HUES6 (cell line): Measurements from ENCODE around the gene CXCL8.
"Not testable (repeated sequence)": the region's sequence is repeated elsewhere in the genome, so short reads cannot be mapped to it uniquely, and the experiment has no call there.

ENCODE experiments used
- H3K27ac ChIP-seq: 2 replicates; pipeline ENCODE4 v1.7.0; 2013; ENCODE audit warnings: low read depth, mild to moderate bottlenecking, low read length, inconsistent platforms
- H3K27me3 ChIP-seq: 2 replicates; pipeline ENCODE4 v1.6.1; 2013; ENCODE audit warnings: low read length; ENCODE audit not compliant: control insufficient read depth, insufficient read depth
- H3K36me3 ChIP-seq: 2 replicates; pipeline ENCODE4 v1.6.1; 2013; ENCODE audit warnings: low read length; ENCODE audit not compliant: control insufficient read depth, insufficient read depth
- H3K4me1 ChIP-seq: 2 replicates; pipeline ENCODE4 v1.6.1; 2013; ENCODE audit warnings: low read length; ENCODE audit not compliant: control insufficient read depth, insufficient read depth
- H3K4me3 ChIP-seq: 2 replicates; pipeline ENCODE4 v1.5.1; 2013; ENCODE audit warnings: low read depth, low read length
- H3K9ac ChIP-seq: one replicate; pipeline ENCODE4 v1.6.1; 2013; ENCODE audit warnings: mild to moderate bottlenecking, low read length
- H3K9me3 ChIP-seq: 2 replicates; pipeline ENCODE4 v1.6.1; 2013; ENCODE audit warnings: low read depth, low read length; ENCODE audit not compliant: control insufficient read depth, insufficient read depth

CXCL8 gene

DNA sequence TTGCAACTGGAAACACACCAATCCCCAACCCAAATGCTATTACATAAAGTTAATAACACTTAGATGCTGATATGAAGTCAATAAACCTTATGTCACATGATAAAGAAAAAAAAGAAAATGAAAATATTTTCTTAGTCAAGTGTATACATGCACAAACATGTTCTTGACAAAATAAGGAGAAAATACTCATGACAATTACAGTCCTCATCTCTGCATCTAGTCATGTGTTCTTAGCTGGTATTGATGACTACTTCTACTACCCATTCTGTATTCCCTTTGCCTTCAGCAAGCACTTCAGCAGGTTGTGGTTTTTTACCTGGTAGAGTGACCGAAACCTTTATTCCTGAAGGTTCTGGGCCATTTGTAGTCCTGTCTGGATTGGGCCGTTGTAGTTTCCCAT is 24.9 kb downstream of the CXCL8 start:
- no peak overlapping the region for H3K4me3 ChIP-seq
- no peaks in the 10 kb centered on the region for H3K36me3 ChIP-seq
- no peak overlapping the region for H3K9ac ChIP-seq
- H3K4me1 ChIP-seq: no peaks in the 10 kb centered on the region
- H3K27ac ChIP-seq: no peak overlapping the region
- no peaks in the 10 kb centered on the region for H3K27me3 ChIP-seq
- no peaks in the 10 kb centered on the region for H3K9me3 ChIP-seq

DNA sequence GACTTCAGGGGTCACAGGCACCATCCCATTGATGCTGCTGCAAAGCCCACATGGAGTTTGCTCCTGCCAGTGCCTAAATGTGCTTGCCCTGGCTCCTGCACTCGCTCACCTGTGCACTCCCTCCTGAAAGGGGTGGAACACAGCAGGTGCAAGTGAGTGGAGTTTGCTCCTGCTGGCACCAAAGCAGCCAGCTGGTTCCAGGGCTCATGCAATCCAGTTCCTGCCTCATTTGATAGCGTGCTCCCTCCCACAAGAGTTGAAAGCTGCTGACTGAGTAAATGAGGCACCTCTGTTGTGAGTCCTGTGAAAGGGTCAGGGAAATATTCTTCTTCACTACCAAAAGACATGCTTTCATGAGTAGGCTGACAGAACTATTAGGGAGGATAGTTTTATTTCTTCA is 30.5 kb downstream of the CXCL8 start:
- H3K4me1 ChIP-seq: no peaks in the 10 kb centered on the region
- no peak overlapping the region for H3K4me3 ChIP-seq
- no peak overlapping the region for H3K27ac ChIP-seq
- H3K36me3 ChIP-seq: no peaks in the 10 kb centered on the region
- H3K9ac ChIP-seq: no peak overlapping the region
- no peaks in the 10 kb centered on the region for H3K27me3 ChIP-seq
- H3K9me3 ChIP-seq: no peaks in the 10 kb centered on the region

DNA sequence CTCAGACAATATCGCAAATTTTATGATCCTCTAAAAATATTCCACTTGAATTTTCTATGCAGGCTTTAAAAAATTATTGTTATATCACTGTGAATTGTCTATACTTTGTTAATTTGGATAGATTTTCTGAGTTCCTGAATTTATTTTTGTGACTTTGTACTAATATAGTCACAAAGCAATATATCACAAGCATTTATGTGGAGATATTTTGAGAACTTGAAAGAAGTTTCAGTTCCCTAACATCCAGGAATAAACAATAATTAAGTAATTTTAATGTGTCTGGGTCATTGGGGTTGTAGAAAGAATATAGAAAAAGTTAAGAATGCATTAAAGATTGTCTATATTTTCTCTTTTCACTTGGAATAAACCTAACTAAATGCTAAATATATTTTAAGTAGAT is 32.0 kb downstream of the CXCL8 start:
- no peaks in the 10 kb centered on the region for H3K9me3 ChIP-seq
- H3K9ac ChIP-seq: no peak overlapping the region
- no peaks in the 10 kb centered on the region for H3K27me3 ChIP-seq

DNA sequence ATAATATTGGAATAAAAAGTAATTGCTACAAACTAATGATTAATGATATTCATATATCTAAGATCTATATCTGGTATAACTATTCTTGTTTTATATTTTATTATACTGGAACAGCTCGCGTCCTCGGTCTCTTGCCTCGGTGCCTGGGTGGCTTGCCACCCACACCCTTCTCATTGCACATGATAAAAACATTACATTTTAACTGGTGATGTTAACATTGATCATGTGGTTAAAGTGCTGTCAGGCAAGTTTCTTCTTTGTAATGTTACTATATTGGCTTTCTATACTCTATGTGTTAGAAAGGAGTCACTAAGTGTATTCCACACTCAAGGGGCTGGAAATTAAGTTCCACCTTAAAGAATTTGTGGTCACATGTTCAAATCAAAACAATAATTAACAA is 34.0 kb downstream of the CXCL8 start:
- not testable (repeated sequence) for H3K4me1 ChIP-seq, H3K9ac ChIP-seq, H3K27me3 ChIP-seq, H3K9me3 ChIP-seq, H3K27ac ChIP-seq, H3K36me3 ChIP-seq, H3K4me3 ChIP-seq

More for the DNA sequence above, 32.0 kb downstream of the CXCL8 start:
- Histone ChIP-seq H3K4me3 (no peak overlapping the region), H3K4me1 (no peaks in the 10 kb centered on the region), H3K36me3 (no peaks in the 10 kb centered on the region), H3K27ac (no peak overlapping the region)

DNA sequence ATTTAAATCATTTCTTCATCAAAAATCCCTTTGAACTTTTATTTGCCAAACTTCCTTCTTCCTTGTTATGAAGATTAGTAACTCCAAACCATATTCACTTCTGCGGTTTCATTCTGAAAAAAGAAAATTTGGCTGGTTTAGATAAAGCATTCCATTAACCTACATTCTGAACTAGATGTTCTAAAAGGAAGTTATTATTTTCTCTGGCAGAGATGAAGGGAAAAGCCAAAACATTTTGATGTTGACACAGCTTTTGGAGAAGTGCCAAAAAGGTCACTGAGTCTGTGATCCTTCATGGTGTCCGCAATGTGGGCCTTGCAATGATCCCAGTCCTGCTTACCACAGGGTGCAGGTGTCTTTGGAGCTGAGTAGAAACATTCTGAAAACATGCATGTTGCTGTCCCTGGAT is 36.0 kb downstream of the CXCL8 start:
- no peaks in the 10 kb centered on the region for H3K27me3 ChIP-seq
- H3K27ac ChIP-seq: no peak overlapping the region
- no peak overlapping the region for H3K4me3 ChIP-seq
- H3K4me1 ChIP-seq: no peaks in the 10 kb centered on the region
- no peaks in the 10 kb centered on the region for H3K9me3 ChIP-seq
- H3K9ac ChIP-seq: no peak overlapping the region
- no peaks in the 10 kb centered on the region for H3K36me3 ChIP-seq

DNA sequence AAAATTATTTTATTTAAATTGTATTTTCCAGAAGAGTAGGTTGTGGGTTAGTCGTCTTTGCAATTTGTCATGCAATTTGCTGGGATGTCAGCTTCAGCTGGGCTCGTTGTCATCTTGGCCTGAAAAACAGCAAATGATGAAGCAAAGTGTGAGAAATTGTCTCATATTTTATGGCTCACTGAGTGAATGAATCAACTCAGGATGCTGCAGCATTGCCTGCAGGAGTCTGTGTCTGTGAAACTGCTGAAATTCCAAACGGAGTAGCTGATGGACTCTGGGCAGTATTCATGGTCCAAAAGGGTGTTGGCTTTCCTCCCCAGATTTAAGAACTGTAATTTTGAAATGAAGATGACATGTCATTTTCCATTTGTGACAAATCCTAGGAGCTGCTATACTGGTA is 37.2 kb downstream of the CXCL8 start:
- Histone ChIP-seq H3K27ac (no peak overlapping the region), H3K36me3 (no peaks in the 10 kb centered on the region), H3K9me3 (no peaks in the 10 kb centered on the region), H3K9ac (no peak overlapping the region), H3K4me3 (no peak overlapping the region), H3K27me3 (no peaks in the 10 kb centered on the region), H3K4me1 (no peaks in the 10 kb centered on the region)

DNA sequence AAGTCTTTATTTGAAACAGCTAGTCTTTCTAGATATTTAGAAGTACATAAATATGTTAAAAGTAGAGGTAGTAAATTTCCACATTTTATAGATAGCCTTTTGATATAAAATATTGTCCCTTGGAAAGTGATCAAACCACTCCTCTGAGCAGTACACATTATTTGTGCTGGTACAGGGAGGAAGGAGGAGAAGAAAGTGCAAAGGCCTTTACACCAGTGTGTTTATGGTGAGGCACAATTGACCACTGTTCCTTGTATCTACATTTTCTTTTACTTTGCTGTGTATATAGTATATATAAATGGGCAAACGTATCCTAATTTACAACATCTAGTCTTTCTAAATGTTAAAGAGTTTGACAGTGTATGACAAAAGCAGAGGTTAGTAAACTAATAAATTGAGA is 39.9 kb downstream of the CXCL8 start:
- Histone ChIP-seq H3K9me3 (no peaks in the 10 kb centered on the region), H3K27ac (no peak overlapping the region), H3K27me3 (no peaks in the 10 kb centered on the region), H3K4me3 (no peak overlapping the region), H3K4me1 (no peaks in the 10 kb centered on the region), H3K9ac (no peak overlapping the region), H3K36me3 (no peaks in the 10 kb centered on the region)

DNA sequence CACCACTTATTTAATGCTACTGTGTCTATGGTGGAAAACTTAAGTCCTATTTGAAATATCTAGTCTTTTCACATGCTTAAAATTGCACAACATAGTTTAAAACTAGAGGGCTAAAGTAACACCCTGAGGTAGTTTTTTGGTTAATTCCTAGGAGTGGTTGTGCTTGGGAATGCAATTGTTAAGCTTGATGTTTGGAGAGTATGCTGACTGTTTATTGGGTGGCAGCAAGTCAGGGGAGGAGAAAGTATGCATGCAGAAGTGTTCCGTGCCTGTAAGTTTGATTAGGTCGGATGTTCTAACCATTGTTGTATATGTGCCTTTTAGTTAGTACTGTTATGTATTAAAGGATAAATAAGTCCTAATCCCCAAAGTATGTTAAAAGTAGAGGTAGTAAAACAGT is 40.5 kb downstream of the CXCL8 start:
- Histone ChIP-seq H3K9ac (no peak overlapping the region), H3K36me3 (no peaks in the 10 kb centered on the region), H3K9me3 (no peaks in the 10 kb centered on the region), H3K27ac (no peak overlapping the region), H3K4me1 (no peaks in the 10 kb centered on the region), H3K27me3 (no peaks in the 10 kb centered on the region), H3K4me3 (no peak overlapping the region)

DNA sequence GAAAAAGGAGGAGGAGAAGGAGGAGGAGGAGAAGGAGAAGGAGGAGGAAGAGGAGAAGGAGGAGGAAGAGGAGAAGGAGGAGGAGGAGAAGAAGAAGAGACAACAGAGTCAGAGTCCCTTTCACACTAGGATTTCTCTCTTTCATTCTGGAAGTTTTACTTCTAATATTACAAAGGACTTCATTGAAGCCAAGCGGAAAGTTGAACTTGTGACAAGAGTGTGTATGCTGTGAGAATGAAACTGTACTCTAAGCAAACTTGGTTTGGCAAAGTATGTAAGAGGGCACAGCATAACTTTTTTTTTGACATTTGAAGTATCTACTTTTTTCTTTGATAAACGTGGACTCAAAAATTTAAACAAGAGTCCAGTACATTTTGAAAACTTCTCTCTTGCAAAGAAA is 48.0 kb downstream of the CXCL8 start:
- no peak overlapping the region for H3K4me3 ChIP-seq
- no peaks in the 10 kb centered on the region for H3K36me3 ChIP-seq
- H3K27ac ChIP-seq: no peak overlapping the region
- H3K9ac ChIP-seq: no peak overlapping the region
- H3K27me3 ChIP-seq: peaks cover 5% of the 10 kb centered on the region; the same call in 1 of the 2 replicates
- no peaks in the 10 kb centered on the region for H3K9me3 ChIP-seq
- H3K4me1 ChIP-seq: no peaks in the 10 kb centered on the region
